HG03196 (cell line): ENCODE results near the gene CDH23.

Experiments used
- ATAC-seq: cut with Tn5 transposase; IDR thresholded peaks from one replicate; pipeline ENCODE4 v1.9.1; 2021; ENCODE audit not compliant: unreplicated experiment

Gene CDH23

GRCh38 chr10:71852355-71852937 is 455.7 kb downstream of the CDH23 start:
- ATAC-seq = no peak

- no peak for ATAC-seq
These were observed 457.3 kb downstream of the CDH23 start for GRCh38 chr10:71854031-71854430.

- ATAC-seq = no peak
These were observed 459.9 kb downstream of the CDH23 start for GRCh38 chr10:71856619-71857018.

- ATAC-seq = no peak
These were observed 461.5 kb downstream of the CDH23 start for GRCh38 chr10:71857934-71858890.

- peak; percentile 63 for ATAC-seq
These were observed 463.7 kb downstream of the CDH23 start for GRCh38 chr10:71860243-71861029.

GRCh38 chr10:71863203-71863602 is 466.5 kb downstream of the CDH23 start:
- no peak for ATAC-seq

GRCh38 chr10:71864911-71865361 is 468.2 kb downstream of the CDH23 start:
- no peak for ATAC-seq
